Medulla oblongata (tissue), 1 donor: ENCODE data around the gene NRP2.
A peak's percentile ranks its signal among the peaks of the same experiment; 100 is the strongest.

Experiments used
- DNase-seq: peaks from one replicate; pipeline ENCODE4 v3.0.0-alpha.2; 2015; ENCODE audit errors: extremely low spot score

Gene NRP2

DNA sequence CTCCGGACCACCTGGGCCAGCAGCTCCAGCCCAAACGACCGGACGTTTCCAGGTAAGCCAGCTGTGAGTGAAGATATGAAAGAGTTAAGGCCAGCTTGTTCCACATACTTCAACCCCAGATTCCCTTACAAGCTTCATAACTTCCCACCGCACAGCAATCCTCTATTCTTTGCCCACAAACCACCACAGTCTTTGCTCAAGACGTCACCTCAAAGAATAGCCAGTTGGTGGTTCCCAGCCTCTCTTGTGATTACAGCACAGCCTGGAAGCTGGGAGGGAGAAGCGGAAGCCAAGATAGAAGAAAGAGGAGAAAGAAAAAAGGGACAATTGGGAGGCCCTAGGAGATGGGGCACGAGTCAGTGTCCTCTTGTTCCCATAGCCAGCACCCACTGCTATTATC lies 70.6 kb downstream of the NRP2 start:
- peak; percentile 62 for DNase-seq

DNA sequence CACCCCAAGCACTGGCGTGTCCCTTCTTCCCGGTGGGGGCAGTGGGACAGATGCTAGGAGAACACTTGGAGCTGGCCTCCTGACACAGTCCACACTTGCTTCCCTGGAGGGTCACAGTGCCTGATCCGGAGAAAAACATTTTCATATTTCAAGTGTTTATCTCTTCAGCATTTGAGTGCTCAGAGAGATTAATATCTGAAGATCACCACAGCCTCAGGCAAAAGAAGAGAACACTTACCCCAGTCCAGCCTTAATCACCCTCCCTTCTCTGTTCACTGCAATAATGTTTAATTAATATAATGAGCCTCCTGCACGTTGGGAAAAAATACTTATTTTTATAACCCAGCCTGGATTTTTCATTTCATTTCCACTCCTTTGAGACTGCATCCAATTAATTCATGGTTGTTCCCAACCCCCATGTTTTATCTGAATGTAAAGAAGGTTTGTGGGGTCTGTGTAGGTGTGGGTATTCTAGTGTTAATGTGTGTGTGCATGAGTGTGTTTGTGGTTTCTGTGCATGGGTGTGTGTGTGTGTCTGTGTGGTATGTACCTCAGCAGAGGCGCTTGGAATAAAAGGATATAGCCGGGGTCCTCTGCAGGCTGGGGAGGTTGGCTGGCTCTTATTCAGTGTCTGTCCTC lies 72.1 kb downstream of the NRP2 start:
- no peak for DNase-seq

DNA sequence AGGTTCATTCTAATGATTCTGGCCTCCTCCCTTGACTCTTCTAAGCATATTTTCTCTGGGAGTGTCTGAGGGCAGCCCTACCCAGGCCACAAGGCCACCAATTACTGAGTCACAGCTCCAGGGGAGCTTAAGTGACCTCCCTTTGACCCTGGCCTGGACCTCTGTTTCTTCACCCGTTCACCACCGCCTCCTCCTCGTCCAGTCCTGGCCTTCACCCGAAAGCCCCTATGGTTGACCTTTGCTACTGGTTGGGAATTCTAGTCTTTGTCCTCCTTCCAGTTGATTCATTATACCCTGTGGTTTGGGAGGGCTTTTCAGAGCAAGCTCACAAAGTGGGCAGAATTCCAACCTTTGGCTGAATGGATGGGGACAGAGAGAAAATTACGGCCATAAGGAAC lies 72.6 kb downstream of the NRP2 start:
- peak; percentile 36 for DNase-seq

DNA sequence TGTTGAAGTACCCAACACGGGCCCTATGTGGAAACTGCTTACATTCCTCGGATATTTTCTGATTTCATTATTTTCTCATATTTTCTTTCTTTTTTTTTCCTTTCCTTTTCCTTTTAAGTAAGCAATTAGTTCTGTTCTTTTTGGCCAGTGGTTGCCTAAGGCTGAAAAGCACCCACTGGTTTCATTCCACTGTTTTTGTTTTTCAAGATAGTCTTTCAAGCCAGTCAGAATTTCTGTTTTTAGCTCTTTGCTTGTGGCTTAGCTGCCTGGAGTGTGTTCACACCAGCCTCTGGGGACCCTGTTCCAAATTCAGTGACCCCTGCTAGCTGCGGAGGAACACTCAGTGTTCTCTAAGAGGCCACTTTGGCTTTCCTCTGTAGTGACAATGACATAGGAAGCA lies 73.6 kb downstream of the NRP2 start:
- peak; percentile 47 for DNase-seq

DNA sequence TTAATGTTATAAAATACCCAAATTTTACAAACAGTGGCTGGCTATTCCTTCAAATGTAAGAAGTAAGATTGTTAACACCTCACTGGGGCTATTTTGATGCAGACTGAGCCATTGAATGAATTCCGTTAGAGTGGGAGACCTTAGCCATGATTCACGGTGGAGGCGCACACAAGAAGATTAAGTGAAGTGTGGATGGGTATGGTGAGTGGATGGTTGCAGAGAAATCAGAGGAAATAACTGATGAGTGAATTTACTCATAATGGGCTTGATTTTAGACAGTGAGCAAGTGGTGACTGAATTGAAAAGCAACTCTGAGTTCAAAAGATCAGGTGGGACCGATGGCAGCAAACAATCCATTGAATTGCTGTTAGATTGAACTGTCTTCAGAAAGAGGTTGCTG lies 75.0 kb downstream of the NRP2 start:
- DNase-seq, result no peak

DNA sequence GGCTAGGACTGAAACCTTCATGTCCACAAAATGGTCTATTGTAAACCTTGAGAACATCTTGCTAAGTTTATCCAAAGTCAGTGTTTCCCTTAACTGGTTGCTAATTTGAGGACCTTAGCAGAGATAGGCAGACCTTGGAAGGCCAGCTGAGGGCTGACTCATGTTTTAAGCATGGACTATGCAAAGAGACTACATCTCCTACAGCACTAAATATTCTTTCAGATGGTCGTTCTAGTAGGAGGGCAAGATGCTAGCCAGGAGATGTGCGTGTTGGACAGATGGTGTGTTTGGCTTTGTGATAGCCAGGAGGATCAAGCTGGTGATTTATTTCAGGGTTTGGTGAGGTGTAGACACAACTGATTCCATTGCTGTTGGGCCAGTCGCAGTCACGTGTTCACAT lies 75.8 kb downstream of the NRP2 start:
- no peak for DNase-seq

DNA sequence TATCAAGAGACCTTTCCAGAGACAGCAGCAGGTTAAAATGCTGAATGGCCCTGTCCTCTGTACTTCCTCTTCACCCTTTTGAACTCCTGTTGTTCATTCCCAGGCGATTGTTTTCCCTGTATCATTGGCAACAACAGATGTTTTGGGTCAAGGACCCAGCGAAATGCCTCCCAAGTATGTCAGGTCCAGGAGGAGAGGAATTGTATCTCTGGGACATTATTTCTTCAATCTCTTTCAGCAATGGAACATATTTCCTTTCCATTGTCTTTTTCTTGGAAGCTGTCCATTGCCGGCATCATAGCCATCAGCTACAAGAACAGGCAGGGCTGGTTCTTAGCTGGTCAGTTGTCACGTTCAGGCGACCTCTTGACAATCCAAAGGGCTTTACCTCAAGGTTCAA lies 76.2 kb downstream of the NRP2 start:
- no peak for DNase-seq

DNA sequence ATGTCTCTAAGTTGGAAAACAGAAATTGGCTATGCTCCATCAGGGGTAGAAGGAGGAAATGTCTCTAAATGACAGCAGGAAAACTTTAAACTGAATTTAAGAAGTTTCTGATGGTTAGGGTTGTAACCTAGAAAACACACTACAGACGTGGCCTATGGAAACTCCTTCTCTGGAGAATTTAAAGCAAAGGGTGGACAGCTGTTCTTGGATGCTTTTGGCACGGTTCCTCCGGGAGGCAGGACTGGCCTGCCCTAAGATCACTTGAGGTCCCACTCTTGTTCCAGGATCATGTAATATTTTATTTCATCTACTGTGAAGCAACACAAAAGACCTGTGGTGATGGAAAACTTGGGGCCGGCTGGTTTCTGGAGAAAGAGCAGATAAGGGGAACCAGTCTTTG lies 77.0 kb downstream of the NRP2 start:
- no peak for DNase-seq

DNA sequence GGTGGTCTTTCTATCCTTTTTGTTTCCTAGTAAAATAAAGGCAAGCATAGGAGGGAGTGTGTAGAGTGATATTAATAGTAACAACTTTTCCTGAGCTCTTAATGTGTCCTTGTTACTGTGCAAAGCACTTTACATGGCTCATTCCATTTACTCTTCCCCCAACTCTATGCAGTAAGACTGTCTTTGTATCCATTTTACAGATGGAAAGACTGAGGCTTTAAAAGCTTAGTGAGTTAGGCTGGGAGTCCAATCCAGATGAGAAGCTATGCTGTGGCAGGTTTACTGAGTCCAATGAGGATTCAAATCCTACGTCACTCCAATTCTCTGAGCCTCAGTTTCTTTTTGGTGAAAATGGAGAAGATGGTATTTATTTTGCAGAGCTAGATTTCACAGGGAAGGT lies 77.4 kb downstream of the NRP2 start:
- DNase-seq, result no peak

DNA sequence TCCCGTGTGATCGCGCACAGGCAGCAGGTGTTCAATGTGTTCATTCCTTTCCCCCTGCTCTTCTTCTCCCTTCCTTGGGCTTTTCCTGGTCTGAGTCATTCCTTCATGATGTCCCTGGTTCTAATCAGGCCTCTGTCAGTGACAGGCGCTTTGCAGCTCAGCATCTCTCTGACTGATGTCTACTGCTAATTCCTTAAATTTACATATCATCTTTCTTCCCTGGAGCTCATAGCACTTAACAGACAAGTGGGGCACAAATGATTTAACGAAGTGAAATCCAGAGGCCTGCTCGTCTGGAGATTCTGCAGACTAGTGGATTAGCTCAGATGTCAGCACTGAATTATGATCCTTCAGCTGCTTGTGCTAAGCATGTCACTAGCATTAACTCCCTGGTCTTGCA lies 77.9 kb downstream of the NRP2 start:
- DNase-seq, result no peak

DNA sequence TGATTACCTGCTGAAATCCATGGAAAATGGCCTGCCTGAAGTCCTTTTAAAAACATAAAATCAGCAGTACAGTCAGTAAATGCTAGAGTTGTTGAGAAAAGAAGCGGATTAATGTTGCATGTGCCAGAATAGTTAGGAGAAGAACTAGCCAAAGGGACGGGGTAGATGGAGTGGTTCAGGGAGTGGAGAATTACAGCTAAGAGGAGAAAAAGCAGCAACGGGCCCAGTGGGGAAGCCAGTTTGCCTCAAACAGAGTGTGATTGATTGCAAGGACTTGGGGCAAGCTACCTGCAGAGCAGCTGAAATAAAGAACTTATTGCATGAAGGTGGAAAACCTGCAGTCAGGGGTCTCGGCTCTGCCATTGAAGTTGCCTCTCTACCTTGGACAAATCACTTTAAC lies 79.1 kb downstream of the NRP2 start:
- DNase-seq, result no peak

DNA sequence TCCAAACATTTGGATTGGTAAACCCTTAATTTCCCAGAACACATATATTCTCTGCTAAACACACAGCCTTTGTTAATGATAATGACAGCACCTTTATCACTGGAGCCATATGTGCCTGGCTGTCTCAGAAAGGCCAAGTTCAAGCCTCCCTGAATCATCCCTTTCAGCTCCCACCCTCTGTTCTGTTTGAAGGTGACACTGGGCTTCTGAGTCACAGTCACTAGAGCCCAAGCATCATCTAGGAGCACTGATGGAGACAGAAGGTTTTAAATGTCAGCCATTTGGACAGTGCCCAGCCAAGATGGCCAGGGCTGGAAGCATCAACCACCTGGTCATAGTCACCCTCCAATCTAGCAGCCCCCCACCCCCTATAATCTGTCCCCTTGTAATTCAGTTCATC lies 80.6 kb downstream of the NRP2 start:
- DNase-seq, result no peak

DNA sequence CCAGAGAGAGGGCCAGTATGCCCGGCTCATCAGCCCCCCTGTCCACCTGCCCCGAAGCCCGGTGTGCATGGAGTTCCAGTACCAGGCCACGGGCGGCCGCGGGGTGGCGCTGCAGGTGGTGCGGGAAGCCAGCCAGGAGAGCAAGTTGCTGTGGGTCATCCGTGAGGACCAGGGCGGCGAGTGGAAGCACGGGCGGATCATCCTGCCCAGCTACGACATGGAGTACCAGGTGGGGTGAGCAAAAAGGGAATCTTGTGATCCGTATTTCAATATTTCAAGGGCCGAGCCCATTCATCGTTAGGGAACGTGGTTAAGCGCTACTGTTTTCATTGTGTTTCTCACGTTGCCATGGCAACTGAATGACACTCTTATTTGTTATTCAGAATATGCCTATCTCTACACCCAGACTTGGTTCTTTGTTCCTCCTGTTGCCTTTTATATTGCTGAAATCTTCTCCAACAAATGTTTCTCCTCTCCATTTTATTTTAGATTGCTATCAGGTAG lies 81.5 kb downstream of the NRP2 start:
- DNase-seq, result no peak

DNA sequence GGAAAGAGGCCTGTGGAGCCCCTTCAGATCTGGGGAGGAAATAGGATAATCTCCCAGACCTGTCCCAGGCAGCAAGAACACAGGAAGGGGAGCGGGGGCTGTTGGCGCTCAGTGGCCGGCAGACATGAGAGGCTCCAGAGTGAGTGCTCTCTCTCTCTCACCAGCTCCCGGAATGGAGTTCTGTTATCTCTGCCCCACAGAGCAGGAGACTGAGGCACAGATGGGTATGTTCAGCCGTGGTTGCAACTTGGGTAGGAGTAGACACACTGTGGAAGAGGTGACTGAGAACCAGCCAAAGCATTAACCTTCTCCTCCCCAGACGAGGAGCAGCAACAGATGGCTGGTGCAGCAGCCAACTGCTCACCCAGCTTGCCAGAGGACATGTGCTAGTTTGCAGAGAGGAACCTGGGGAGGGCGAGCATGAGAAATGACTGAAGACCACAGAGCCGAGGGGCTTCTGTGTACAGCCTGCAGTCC lies 82.0 kb downstream of the NRP2 start:
- DNase-seq, result no peak

DNA sequence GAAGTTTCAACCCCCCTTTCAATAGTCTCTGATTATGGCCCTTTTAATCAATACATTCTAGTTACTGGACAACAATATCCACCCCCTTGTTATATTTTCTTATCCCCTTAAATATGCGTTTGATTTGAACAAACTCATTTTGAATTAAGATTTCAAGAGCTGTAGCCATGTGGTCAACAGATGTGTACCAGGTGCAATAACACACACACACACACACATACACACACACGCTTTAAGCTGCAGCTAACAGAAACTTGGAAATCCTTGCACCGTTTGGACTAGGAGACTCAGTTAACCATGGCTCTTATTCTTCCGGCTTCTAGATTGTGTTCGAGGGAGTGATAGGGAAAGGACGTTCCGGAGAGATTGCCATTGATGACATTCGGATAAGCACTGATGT lies 82.8 kb downstream of the NRP2 start:
- DNase-seq, result no peak

DNA sequence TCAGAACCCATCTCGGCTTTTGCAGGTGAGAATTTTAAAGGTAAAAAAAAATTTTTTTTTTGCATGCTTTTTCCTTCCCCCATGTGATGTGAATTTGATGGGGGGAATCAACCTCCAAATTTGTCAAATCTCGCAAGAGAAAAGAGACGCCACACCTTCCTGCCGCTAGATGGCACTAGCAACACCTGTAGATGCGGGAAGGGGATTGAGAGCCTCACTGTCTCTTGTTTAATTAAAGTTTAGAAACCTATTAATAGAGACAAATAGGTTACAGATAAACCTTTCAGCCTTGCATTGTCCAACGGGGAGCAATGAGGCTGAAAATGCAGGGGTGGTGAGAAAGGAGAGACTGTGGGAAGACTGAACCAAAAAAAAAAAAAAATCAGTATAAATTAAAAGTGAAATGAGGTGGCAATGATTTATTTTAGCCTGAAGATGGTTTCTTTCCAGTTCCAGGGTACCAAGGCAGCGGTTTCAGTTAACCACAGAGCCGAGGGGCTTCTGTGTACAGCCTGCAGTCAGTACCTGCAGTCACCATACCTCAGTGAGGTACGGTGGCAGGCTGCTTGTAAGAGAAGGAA lies 84.6 kb downstream of the NRP2 start:
- peak; percentile 84 for DNase-seq

DNA sequence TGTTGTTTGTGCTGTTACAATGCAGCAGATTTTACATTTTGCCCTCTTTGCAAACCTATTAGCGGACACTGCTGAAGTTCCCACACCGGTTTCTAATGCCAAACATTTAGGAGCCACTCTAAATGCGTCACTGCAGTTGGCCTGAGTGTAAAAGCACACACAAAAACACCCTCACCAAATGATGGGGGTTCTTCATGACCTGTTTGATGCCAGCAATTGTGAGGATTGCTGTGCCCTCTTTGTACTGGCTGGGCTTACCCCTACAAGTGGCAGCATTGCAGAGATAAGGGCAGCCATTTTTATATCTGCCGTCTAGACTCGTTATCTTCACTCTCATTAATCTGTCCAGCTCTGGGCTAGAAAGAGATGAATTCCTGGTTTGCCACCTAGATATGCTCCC lies 85.3 kb downstream of the NRP2 start:
- DNase-seq, result no peak

DNA sequence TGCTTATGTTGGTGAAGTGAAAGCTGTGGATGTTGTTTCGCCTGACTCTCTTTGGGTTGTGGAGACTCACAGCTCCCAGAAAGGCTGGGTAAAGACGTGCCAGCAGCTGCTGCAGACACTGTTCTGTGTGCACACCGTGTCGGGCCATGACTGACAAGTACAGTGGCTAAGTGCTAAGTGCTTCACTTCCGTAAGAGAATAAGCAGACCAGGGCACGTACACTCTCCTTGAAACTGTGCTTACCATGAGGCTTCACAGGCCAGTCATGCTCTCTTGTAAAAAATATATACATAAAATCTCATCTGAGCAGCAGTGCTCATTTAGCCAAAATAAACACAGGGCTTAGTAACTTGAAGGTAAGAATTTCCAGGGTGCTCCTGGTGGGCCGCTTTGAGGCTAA lies 86.0 kb downstream of the NRP2 start:
- DNase-seq, result no peak

DNA sequence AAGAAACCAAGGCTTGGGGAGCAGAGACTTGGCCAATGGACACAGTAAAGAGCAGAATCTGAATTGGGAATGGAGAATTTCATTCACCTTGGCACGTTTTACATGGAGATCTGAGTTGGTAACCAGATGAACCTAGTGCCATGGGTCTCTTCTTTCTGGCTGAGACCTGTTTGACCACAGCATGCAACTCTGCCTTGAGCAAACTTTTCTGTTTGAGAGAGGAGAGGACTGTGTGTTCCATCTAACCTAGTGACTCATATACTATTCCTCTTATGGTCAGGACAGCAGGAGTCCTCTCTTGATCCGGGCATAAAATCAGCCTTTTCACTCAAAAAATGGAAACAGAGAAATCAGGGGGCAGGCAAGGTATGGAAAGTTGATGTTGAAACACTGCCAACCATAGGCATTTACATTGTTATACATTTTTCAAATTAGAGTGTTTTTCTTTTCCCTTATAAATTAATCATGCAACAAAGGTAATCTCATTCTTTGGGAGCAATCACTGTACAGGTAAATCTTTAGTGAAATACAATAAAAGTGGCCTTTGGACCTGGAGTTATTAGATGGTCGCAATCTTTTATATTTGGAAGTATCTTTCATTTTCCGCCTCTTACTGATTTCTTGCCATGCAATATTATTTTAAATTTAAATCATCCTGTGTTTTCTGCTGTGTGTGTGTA lies 86.7 kb downstream of the NRP2 start:
- no peak for DNase-seq

DNA sequence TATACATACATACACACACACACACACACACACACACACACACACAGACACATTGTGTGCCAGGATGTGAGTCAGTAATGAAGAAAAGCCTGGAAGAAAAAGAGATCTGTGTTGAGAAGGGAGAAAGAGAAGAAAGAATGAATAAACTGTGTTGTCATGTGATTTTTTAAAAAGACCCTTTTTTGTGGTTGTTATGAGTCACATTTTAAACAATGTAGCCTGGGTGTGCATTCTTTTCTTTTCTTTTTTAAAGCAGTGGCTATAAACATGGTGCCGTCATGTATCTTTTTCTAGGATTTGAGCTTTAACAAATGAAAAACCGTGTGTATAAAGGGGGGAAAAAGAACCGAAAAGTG lies 87.2 kb downstream of the NRP2 start:
- no peak for DNase-seq

DNA sequence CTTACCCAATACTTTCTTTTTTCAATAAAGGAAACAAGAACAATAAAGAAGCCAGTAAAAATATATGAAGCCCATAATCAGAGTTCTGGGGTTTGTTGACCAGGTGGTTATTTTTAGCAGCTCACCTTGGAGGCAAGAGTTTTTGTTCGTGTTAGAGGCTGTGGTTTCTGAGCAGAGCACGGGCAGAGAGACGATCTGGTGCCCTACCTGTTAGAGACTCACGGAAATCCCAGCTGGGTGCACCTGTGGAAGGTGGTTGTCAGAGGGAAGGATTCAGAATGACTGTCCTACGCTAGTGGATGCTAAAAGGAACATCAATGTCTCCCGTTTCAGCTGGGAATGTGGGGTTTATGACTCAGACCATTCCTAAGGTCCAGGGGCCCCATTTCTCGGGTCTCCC lies 87.6 kb downstream of the NRP2 start:
- no peak for DNase-seq

DNA sequence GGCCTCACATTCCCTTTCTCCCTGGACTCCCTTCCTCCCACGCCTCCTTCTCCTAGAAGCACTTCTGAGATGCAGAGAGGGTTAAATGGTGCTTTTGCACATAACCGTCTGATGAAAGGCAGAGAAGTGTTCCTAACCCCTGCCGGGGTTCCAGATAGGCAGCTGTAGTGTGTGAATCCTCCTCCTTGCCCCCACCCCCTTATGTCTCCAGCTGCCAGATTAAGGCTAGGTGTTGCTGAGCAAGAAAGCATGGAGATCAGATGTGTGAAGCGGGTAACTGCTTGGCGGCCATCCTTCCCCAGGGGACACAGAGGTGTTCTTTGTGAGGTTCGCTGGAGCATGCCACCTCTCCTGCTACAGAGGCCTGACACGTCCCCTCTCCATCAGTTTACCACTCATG lies 88.3 kb downstream of the NRP2 start:
- no peak for DNase-seq

DNA sequence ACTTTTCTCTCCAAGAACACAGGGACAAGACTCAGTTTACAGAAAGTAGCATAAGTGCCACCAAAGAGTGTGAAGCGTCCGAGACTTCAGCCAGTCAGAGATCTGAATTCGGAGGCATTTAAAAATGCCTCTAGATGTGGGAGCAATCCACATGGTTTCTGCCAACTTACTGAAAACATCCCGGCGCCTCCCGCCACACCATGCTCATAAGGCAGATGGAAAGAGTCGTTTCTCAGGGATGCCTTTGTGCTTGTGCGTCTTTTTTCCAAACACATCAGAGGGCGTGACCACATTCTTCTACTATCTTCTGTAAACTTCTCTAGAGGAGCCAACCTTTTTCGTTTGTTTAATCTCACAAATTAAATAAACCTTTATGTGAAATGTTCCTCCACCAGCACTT lies 88.7 kb downstream of the NRP2 start:
- no peak for DNase-seq
